ENCODE measurements around the gene FCMR. TPM values are rescaled to one million over a fixed set of nuclear protein-coding genes. Genes with fewer than 3 reads are reported as not detected.

Gene FCMR
- polyA plus RNA-seq, 3 donors = 1.9 to 3.0 (median 2.2) TPM

DNA sequence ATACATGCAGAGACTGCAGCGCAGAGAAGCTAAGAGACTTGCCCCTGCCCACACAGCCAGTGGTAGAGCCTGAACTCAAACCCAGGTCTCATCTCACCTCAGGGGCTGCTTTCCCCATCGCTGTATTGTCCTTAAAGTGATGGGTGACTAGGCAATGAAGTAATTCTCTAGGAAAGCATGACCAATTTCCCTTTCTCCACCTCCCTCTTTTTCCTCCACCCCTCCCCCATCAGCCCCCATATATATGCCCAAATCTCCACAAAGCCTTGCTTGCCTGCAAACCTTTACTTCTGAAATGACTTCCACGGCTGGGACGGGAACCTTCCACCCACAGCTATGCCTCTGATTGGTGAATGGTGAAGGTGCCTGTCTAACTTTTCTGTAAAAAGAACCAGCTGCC lies 24.6 kb downstream of the FCMR start, which contains the start of gene IL24:
TSS of gene IL24 (plus strand) at position 269 of the 400 bp plus-strand sequence. CDS start 390 bp downstream, outside the sequence.
- H3K4me3 ChIP-seq (replicated peaks in 1 of 3; ENCODE audit: low read depth in 2 of 3, low read length in 3 of 3) = no peak within 1 kb of the TSS
- H3K4me1 Mint-ChIP-seq = peaks cover 6% of the 10 kb centered on the region
- peak within 1 kb of the TSS in 1 of 2 donors; percentile 11 for H3K4me3 Mint-ChIP-seq
- H3K27me3 Mint-ChIP-seq (ENCODE audit: low read depth in 3 of 3) = peaks cover 1 to 9% (median 8%) of the 10 kb centered on the region in 3 donors
- H3K36me3 ChIP-seq (replicated peaks in 1 of 2; ENCODE audit: control insufficient read depth in 1 of 2, insufficient read depth in 2 of 2, low read length in 2 of 2) = no peaks in the 10 kb centered on the region
- intact Hi-C loops (cut with micrococcal nuclease) = no loop called here
- H4K20me1 ChIP-seq (ENCODE audit: insufficient read depth, low read length) = no peaks in the 10 kb centered on the region
- no peak within 1 kb of the TSS for H3K27ac ChIP-seq (ENCODE audit: low read depth in 1 of 2, low read length in 2 of 2)
- H3K4me1 ChIP-seq (ENCODE audit: control insufficient read depth in 1 of 2, insufficient read depth in 2 of 2, low read length in 2 of 2) = no peaks in the 10 kb centered on the region
- peak within 1 kb of the TSS in 1 of 7 donors; percentile 33 for H3K27ac Mint-ChIP-seq
- no peaks in the 10 kb centered on the region for H3K79me2 ChIP-seq (ENCODE audit: insufficient read depth, low read length)
- H3K9ac ChIP-seq (ENCODE audit: insufficient read depth, low read length, poor library complexity, severe bottlenecking) = no peak within 1 kb of the TSS
- WGBS (ENCODE audit: insufficient coverage) = no CpG with 5 or more reads among the region's 4 CpGs
- H3K27me3 ChIP-seq (ENCODE audit: control insufficient read depth in 2 of 2, insufficient read depth in 2 of 2, low read length in 2 of 2) = no peaks in the 10 kb centered on the region
- no peak within 1 kb of the TSS for H3K4me2 ChIP-seq (replicated peaks; ENCODE audit: extremely low read depth, low read length, poor library complexity, severe bottlenecking)
- TF ChIP-seq CTCF (IDR thresholded peaks at IDR 0.05) = no peak
- no peaks in the 10 kb centered on the region for H3K9me3 ChIP-seq (replicated peaks in 1 of 2; ENCODE audit: control insufficient read depth in 1 of 2, insufficient read depth in 1 of 2, low read length in 2 of 2)
- DNase-seq = no peak
- H3K36me3 Mint-ChIP-seq = no peaks in the 10 kb centered on the region
- no peak within 1 kb of the TSS for H2AFZ ChIP-seq (ENCODE audit: insufficient read depth, low read depth, low read length, poor library complexity, severe bottlenecking)
- H3K9me3 Mint-ChIP-seq = peaks cover 0 to 1% (median 0%) of the 10 kb centered on the region in 7 donors

DNA sequence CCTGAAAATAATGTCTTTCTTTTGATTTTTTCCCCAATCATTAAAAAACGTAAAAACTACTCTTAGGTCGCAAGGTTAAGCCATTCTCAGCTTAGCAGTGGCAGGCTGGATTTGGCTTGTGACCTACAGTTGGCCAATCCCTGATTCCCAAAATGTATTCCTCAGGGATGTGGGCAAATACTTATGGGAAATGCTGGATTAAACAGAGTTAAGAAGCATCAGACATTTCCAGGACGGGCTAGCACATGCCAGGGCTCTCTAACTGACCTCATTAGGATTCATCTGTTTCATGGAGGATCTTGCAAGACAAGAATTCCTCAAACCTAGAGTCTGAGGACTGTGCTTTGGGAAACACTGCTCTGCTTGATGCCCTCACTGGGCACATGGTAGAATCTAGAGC lies 25.5 kb downstream of the FCMR start:
- no peaks in the 10 kb centered on the region for H3K36me3 Mint-ChIP-seq
- H3K36me3 ChIP-seq (replicated peaks in 1 of 2; ENCODE audit: control insufficient read depth in 1 of 2, insufficient read depth in 2 of 2, low read length in 2 of 2) = no peaks in the 10 kb centered on the region
- no peak overlapping the region for H3K9ac ChIP-seq (ENCODE audit: insufficient read depth, low read length, poor library complexity, severe bottlenecking)
- no peak for TF ChIP-seq CTCF (IDR thresholded peaks at IDR 0.05)
- no peak overlapping the region for H3K27ac ChIP-seq (ENCODE audit: low read depth in 1 of 2, low read length in 2 of 2)
- no peaks in the 10 kb centered on the region for H3K9me3 ChIP-seq (replicated peaks in 1 of 2; ENCODE audit: control insufficient read depth in 1 of 2, insufficient read depth in 1 of 2, low read length in 2 of 2)
- 100% methylated on average over 1 of the region's 3 CpGs for WGBS (ENCODE audit: insufficient coverage)
- H3K9me3 Mint-ChIP-seq = peaks cover 0 to 1% (median 0%) of the 10 kb centered on the region in 7 donors
- no peak for DNase-seq
- H3K4me2 ChIP-seq (replicated peaks; ENCODE audit: extremely low read depth, low read length, poor library complexity, severe bottlenecking) = no peak overlapping the region
- H3K27ac Mint-ChIP-seq = no peak overlapping the region
- peaks cover 4 to 9% (median 8%) of the 10 kb centered on the region in 3 donors for H3K27me3 Mint-ChIP-seq (ENCODE audit: low read depth in 3 of 3)
- no peaks in the 10 kb centered on the region for H3K27me3 ChIP-seq (ENCODE audit: control insufficient read depth in 2 of 2, insufficient read depth in 2 of 2, low read length in 2 of 2)
- H3K4me3 Mint-ChIP-seq = no peak overlapping the region
- peaks cover 7% of the 10 kb centered on the region for H3K4me1 Mint-ChIP-seq
- H3K4me1 ChIP-seq (ENCODE audit: control insufficient read depth in 1 of 2, insufficient read depth in 2 of 2, low read length in 2 of 2) = peaks cover 0 to under 1% of the 10 kb centered on the region in 2 donors
- intact Hi-C loops (cut with micrococcal nuclease) = no loop called here
- H3K79me2 ChIP-seq (ENCODE audit: insufficient read depth, low read length) = no peaks in the 10 kb centered on the region
- H2AFZ ChIP-seq (ENCODE audit: insufficient read depth, low read depth, low read length, poor library complexity, severe bottlenecking) = no peak overlapping the region
- no peak overlapping the region for H3K4me3 ChIP-seq (replicated peaks in 1 of 3; ENCODE audit: low read depth in 2 of 3, low read length in 3 of 3)
- H4K20me1 ChIP-seq (ENCODE audit: insufficient read depth, low read length) = no peaks in the 10 kb centered on the region

All from CD14-positive monocyte (primary cell).